OCI-LY1 (cell line): ENCODE measurements around the gene ANKMY1.
A peak's percentile ranks its signal among the peaks of the same experiment; 100 is the strongest.
"Not testable (repeated sequence)": the region's sequence is repeated elsewhere in the genome, so short reads cannot be mapped to it uniquely, and the experiment has no call there.

ENCODE experiments used
- H2AFZ ChIP-seq: fragments of 200-600 bp; sonication (generic), shearing (Covaris generic); 2 replicates; pipeline ENCODE4 v1.6.0; 2014; ENCODE audit warnings: antibody characterized with exemption, mild to moderate bottlenecking, low read length
- H3F3A ChIP-seq: fragments of 200-600 bp; sonication (generic), shearing (Covaris generic); 2 replicates; pipeline ENCODE4 v1.6.0; 2014; ENCODE audit warnings: mild to moderate bottlenecking, antibody characterized with exemption, low read length, moderate library complexity; ENCODE audit not compliant: insufficient read depth
- H3K27ac ChIP-seq: fragments of 200-600 bp; sonication (generic); 2 replicates; pipeline ENCODE4 v1.5.1; 2014; ENCODE audit warnings: low read length, mixed run types, mild to moderate bottlenecking, low read depth; ENCODE audit not compliant: poor library complexity, severe bottlenecking
- H3K27me3 ChIP-seq: fragments of 200-600 bp; sonication (generic); 2 replicates; pipeline ENCODE4 v1.6.0; 2014; ENCODE audit warnings: antibody characterized with exemption, mild to moderate bottlenecking, low read length, moderate library complexity; ENCODE audit not compliant: insufficient read depth
- H3K36me3 ChIP-seq: fragments of 200-600 bp; sonication (generic); 2 replicates; pipeline ENCODE4 v1.6.1; 2014; ENCODE audit warnings: mild to moderate bottlenecking, antibody characterized with exemption, low read length, moderate library complexity, mixed read lengths; ENCODE audit not compliant: insufficient read depth
- H3K4me1 ChIP-seq: fragments of 200-600 bp; sonication (generic); 2 replicates; pipeline ENCODE4 v1.5.1; 2014; ENCODE audit warnings: mild to moderate bottlenecking, low read length, moderate library complexity; ENCODE audit not compliant: insufficient read depth, severe bottlenecking
- H3K4me2 ChIP-seq: fragments of 200-600 bp; sonication (generic), shearing (Covaris generic); 2 replicates; pipeline ENCODE4 v1.6.1; 2014; ENCODE audit warnings: low read length
- H3K4me3 ChIP-seq: fragments of 200-600 bp; sonication (generic); 2 replicates; pipeline ENCODE4 v1.5.1; 2014; ENCODE audit warnings: low read length, low read depth, mild to moderate bottlenecking, mixed read lengths; ENCODE audit not compliant: poor library complexity, severe bottlenecking
- H3K79me2 ChIP-seq: fragments of 200-600 bp; shearing (Covaris generic); 2 replicates; pipeline ENCODE4 v1.6.1; 2016; ENCODE audit warnings: mixed run types, low read length, mixed read lengths; ENCODE audit not compliant: insufficient read depth
- H3K9ac ChIP-seq: fragments of 200-600 bp; sonication (generic), shearing (Covaris generic); 2 replicates; pipeline ENCODE4 v1.6.1; 2014; ENCODE audit warnings: mild to moderate bottlenecking, low read length, mixed read lengths
- H3K9me2 ChIP-seq: fragments of 200-600 bp; sonication (generic), shearing (Covaris generic); 2 replicates; pipeline ENCODE4 v1.6.1; 2014; ENCODE audit warnings: low read depth, mild to moderate bottlenecking, low read length, mixed read lengths
- H3K9me3 ChIP-seq: fragments of 200-600 bp; shearing (Covaris generic); 2 replicates; pipeline ENCODE4 v1.6.1; 2014; ENCODE audit warnings: low read length, mixed read lengths
- H4K20me1 ChIP-seq: fragments of 200-600 bp; sonication (generic), shearing (Covaris generic); 2 replicates; pipeline ENCODE4 v1.6.0; 2016; ENCODE audit warnings: mild to moderate bottlenecking, low read length; ENCODE audit not compliant: insufficient read depth
- EZH2 ChIP-seq: fragments of 200-600 bp; sonication (generic), shearing (Covaris generic); IDR thresholded peaks from 2 replicates; pipeline ENCODE4 v1.8.0; 2017; ENCODE audit warnings: borderline replicate concordance, mixed run types, mild to moderate bottlenecking, antibody characterized with exemption, low read length, moderate library complexity, mixed read lengths
- TF ChIP-seq, protein P1 (sequence below): fragments of 200-600 bp; sonication (generic), shearing (Covaris generic); IDR thresholded peaks from 2 replicates; pipeline ENCODE4 v1.5.1; 2017; ENCODE audit warnings: mild to moderate bottlenecking, antibody characterized with exemption, low read length, moderate library complexity, mixed read lengths

The ANKMY1 gene

DNA sequence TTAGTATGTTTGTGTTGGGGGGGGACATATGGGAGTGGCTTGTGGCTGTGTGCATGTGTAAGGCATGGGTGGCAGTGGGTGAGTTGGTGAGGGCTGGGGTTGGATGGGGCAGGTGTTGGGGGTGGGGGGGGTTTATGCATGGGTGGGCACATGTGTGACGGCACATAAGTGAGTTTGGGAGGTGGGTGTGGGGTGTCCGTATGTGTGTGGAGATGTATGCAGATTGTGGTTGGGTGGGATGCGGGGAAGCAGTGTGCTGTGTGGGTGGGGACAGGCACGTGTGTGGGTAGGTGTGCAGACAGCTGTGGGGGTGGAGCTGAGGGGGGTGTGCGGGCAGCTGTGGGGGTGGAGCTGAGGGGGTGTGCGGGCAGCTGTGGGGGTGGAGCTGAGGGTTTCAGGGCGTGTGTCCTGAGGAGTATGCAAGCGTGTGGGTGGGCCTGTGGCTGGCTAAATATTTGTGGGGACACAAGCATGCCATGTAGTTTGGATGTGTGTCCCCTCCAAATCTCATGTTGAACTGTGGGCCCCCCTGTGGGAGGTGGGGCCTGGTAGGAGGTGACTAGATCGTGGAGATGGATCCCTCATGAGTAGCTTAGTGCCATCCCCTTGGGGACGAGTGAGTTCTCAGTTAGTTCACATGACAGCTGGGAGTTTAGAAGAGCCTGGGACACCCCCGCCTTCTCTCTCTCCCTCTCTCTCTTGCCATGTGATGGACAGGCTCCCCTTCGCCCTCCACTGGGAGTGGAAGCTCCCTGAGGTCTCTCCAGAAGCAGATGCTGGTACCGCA is 59.4 kb downstream of the ANKMY1 start:
- Histone ChIP-seq H3K4me1 (no peaks in the 10 kb centered on the region), H4K20me1 (no peaks in the 10 kb centered on the region), H3K27me3 (no peaks in the 10 kb centered on the region), H3K79me2 (no peaks in the 10 kb centered on the region), H2AFZ (no peak overlapping the region), H3K9me3 (no peaks in the 10 kb centered on the region), H3K4me2 (no peak overlapping the region), H3K9ac (no peak overlapping the region), H3K9me2 (no peaks in the 10 kb centered on the region), H3K36me3 (no peaks in the 10 kb centered on the region; the same call in 1 of the 2 replicates), H3K27ac (no peak overlapping the region), H3F3A (no peaks in the 10 kb centered on the region), H3K4me3 (no peak overlapping the region)
- TF ChIP-seq EZH2: no peak
- TF ChIP-seq, protein P1, sequence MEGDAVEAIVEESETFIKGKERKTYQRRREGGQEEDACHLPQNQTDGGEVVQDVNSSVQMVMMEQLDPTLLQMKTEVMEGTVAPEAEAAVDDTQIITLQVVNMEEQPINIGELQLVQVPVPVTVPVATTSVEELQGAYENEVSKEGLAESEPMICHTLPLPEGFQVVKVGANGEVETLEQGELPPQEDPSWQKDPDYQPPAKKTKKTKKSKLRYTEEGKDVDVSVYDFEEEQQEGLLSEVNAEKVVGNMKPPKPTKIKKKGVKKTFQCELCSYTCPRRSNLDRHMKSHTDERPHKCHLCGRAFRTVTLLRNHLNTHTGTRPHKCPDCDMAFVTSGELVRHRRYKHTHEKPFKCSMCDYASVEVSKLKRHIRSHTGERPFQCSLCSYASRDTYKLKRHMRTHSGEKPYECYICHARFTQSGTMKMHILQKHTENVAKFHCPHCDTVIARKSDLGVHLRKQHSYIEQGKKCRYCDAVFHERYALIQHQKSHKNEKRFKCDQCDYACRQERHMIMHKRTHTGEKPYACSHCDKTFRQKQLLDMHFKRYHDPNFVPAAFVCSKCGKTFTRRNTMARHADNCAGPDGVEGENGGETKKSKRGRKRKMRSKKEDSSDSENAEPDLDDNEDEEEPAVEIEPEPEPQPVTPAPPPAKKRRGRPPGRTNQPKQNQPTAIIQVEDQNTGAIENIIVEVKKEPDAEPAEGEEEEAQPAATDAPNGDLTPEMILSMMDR: no peak

DNA sequence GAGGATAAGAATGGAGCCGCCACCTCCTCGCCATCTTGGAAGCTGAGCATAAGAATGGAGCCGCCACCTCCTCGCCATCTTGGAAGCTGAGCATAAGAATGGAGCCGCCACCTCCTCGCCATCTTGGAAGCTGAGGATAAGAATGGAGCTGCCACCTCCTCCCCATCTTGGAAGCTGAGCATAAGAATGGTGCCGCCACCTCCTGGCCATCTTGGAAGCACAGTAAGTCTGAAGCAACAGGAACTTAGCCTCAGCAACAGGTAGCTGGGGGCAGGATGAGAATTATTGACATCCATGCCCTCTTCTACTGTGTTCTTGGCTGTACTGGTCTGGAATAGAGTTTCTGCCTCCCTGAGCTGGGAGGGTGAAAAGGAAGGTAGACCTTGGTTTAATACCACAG is 60.7 kb downstream of the ANKMY1 start:
- H3K4me2 ChIP-seq, H3K9ac ChIP-seq, H3K4me3 ChIP-seq, H2AFZ ChIP-seq, H3K9me3 ChIP-seq, H3K9me2 ChIP-seq, H3K27me3 ChIP-seq, H3F3A ChIP-seq, H3K27ac ChIP-seq, H3K79me2 ChIP-seq, H3K36me3 ChIP-seq, H3K4me1 ChIP-seq, H4K20me1 ChIP-seq: not testable (repeated sequence)
- TF ChIP-seq, protein P1: peak; percentile 23; the same call in 1 of the 2 replicates

DNA sequence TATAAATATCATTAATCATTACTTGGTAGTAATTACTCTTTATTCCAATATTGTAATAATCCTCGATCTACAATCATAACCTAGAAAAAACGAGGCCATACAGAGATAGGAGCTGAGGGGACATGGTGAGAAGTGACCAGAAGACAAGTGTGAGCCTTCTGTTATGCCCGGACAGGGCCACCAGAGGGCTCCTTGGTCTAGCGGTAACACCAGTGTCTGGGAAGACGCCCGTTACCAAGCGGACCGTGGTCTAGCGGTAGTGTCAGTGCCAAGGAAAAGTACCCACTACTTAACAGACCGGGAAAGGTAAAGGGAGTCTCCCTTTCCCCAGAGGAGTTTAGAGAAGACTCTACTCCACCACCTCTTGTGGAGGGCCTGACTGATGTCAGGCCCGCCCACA is 62.8 kb downstream of the ANKMY1 start:
- not testable (repeated sequence) for H4K20me1 ChIP-seq, H3K4me3 ChIP-seq, H3K36me3 ChIP-seq, H3F3A ChIP-seq, H3K4me2 ChIP-seq, H3K27ac ChIP-seq, H3K9me2 ChIP-seq, H3K4me1 ChIP-seq, H3K79me2 ChIP-seq, H3K9ac ChIP-seq, H2AFZ ChIP-seq, H3K27me3 ChIP-seq
- peaks cover 11% of the 10 kb centered on the region; the same call in 1 of the 2 replicates for H3K9me3 ChIP-seq
- TF ChIP-seq, protein P1: peak; percentile 22; the same call in 1 of the 2 replicates
